Kidney capillary endothelial cell (primary cell): ENCODE data around the gene RPP25L.

Experiments used
- DNase-seq: peaks from one replicate; pipeline ENCODE4 v3.0.0-alpha.2; 2018; ENCODE audit warnings: low spot score

RPP25L gene

GRCh38 chr9:34568774-34569173, 43.1 kb downstream of the RPP25L start:
- DNase-seq: no peak

DNA sequence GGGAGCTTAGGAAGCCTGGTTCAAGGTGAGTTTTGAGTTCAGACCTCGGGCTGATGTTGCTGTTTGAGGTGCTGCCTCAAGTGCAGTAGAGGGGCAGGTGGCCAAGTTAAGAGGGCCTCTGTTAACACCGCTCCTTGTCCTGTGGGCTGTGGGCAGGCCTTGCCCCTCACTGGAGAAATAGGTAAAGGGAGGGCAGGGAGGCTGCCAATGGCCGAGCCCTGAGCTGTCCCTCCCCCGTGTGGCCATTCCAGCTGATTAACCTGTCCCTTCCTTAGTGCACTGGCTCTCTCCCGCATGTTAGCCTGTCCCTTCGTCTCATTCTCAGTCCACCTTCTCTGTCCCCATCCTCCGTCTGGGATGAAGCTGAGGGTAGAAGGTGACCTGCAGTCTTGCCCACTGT, 43.8 kb downstream of the RPP25L start:
- no peak for DNase-seq

GRCh38 chr9:34566972-34567371, 44.9 kb downstream of the RPP25L start:
- DNase-seq: no peak

GRCh38 chr9:34566322-34566721, 45.6 kb downstream of the RPP25L start:
- DNase-seq: no peak

DNA sequence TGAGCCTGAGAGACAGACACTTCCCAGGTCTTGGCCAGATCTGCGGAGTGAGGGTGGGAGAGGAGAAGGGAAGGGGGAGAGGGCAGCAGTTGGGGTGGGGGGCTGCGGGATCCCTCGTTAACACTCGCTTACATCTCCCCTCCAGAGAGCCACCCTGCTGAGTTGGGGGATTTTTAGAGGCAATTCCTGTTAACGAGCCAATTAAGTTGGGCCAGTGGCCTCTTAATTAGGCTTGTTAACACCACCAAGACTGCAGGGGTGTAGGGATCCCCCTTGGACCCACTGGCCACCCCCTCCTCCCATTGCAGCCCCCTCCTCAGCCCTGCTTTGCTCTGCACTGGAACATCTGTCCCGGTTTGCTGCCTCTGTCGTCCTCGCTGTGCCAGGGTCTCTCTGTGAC, 46.0 kb downstream of the RPP25L start:
- no peak for DNase-seq

- no peak for DNase-seq
Measured at GRCh38 chr9:34564617-34565016, 47.3 kb downstream of the RPP25L start.

- DNase-seq: no peak
Measured at GRCh38 chr9:34563262-34563661, 48.6 kb downstream of the RPP25L start.

DNA sequence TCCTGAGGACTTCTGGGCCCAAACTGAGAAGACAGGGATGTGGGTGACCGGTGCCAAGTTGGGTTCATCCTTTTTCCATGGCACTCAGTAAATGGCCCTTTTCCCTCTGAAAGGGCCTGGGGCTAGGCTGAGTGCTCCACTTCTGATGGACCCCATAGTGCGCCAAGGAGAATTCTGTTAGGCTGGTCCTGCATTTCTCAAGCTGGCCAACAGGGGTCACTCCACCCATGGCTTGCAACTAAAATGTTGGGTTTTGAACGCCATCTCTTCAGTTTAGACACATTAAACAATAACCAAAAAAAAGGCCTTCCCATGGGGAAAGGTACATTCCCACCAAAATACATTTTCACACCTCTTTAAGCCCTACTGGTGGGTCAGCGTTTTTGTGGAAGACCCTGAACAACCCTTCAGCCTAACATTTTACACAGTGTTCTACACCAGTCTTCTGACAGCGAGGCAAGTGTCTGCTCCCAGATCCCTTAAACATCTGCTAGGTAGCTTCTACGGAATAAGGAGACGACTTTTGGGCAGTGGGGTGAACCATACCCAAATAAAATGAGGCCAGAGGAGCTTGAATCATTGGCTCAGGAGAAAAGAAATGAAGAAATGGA, 49.7 kb downstream of the RPP25L start:
- no peak for DNase-seq

DNA sequence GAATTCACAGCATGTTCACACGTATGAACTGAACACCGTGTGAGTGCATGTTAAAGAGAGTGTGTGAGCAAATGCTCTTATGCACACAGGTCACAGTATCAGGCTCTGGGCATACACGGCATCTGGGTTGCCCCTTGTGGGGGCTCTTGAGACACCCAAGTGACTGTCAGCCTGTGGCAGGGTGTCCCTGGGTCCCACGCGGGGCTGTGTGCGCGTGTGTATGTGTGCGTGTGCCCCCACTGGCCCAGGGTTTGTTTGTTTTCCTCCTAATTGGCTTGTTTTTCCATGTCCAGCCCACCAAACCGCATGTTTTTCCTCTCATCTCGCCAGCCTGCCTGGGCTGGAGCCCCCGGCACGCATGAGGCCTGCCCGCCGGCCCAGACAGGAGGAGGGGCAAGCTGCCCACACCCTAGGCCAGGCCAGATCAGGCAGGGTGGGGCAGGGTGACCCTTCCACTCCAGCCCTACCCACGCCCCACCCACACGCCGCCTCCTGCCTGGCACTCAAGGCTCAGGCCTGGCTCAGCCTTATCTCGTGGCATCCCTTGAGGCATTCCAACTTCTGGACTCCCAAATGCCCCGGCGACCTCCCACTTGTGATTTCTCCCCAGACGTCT, 51.2 kb downstream of the RPP25L start:
- DNase-seq: no peak
